HUDEP-2 (cell line): ENCODE results near the gene FGF1.

Experiments used
- DNase-seq, 76 experiments: peaks; one replicate each; lab custom pipeline; 2025; ENCODE audit not compliant: unreplicated experiment in 76 of 76; lab: John Stamatoyannopoulos, UW

The FGF1 gene

DNA sequence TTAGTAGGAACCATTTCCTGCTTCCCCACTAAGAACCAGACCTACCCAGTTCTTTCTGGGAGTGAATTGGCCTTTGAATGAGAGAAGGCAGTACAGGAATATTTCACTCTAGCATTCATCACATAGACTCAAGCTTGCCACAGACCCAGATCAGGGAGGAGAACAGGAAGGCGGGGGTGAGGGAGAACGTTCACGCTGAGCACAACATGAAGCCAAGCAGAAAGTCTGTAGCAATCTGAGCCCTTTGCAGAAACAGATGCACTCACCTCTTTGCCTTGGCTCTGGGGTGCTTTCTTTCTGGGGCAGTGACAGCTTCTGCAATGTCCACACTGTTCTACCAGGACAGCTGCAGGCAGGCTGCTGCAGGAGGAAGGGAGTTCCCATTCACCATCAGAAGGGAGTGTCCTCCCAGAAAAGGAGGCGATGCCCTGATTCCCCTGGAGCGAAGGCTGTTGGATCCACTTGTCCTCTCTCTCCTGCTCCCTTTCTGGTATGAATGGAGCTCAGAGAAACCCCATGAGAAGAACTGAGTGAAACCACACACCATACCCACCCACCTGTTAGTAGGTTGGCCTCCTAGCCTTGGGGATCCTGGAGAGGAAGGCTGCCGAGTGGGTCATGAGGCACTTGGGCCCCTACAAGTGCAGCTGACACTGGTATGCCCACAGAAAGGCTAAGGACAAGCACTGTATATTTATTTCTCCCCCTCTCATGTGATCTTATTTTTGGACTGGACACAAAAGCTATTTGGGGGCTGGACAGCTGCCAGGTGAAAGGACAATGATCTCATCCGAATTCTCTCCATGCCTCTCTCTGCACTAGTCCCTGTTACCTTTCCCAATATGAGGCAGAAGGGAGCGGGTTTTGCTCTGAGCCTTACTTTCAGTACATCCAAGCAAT is 11.7 kb upstream of the FGF1 start:
- no peak for DNase-seq

DNA sequence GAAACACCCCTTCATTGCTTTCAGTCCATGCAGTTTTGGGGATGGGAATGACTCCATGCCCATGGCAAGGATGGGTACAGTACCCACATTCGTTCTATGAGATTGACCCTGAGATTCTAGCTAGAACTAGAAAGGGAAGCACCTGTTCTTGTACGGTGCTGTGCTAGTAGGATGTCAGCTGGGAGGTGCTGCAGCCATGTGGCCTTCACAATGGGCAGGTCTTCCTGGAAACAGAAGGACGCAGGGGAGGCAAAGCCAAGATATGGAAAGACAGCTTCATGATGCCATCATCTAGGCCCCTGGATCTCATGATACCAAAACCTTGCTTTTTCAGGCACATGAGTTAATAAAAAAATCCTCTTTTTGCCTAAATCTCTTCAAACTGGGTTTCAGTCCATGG is 10.5 kb upstream of the FGF1 start:
- DNase-seq, result no peak

DNA sequence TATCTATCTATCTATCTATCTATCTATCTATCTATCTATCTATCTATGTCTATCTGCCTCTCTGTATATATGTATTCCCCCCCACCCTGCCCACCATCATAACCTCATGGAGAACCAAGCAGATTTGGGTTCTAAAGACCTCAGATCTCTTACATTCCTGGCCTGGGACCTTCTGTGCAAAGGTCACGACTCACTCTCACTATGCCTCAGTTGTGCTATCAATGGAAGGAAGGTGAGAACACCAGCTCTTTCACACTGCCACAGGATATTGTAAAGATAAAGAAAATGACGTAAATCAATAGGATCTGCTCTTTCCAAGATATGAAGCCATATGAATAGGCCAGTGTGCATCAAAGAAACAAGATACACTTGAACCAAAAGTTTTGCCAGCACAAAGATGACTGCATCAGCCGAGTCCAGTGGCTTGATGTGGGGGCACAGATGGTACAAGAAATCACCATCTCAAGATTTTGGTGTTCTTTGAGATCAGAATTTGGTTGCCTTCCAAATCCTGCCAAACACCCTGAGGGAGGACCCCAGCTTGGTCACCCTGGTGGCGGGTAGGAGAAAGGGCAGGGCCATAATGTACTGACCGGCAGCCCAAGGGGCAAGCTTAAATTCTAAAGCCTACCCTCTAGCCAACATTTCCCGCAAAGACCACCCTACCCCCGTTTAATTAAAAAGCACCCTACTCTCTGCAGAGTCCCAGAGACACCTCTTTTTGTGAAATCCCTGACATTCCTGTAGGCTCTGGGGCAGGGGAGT is 8.4 kb upstream of the FGF1 start:
- DNase-seq, result no peak

DNA sequence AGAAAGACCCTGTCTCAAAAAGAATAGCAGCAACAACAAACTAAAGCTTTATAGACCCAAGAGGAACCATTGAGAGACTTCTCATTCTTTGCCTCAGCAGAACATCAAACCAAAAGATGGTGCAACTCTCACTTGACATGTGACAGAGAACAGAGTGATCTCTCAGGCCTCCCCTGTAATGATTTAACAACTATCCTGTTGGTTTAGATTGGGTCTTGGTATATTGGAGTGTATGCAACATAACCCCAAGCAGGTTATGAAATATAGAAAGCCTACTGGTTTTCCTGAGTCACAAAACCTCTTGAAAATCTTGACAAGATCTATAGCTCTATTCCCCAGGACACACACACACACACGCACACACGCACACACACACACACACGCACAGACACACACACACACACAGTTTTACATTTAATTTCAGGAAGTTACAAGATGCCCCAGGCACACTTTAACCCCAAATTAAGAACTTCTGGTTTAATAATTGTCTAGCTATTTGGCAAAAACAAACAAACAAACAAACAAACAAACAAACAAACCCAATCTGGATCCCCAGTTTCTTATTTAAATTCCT is 6.5 kb upstream of the FGF1 start:
- no peak for DNase-seq

DNA sequence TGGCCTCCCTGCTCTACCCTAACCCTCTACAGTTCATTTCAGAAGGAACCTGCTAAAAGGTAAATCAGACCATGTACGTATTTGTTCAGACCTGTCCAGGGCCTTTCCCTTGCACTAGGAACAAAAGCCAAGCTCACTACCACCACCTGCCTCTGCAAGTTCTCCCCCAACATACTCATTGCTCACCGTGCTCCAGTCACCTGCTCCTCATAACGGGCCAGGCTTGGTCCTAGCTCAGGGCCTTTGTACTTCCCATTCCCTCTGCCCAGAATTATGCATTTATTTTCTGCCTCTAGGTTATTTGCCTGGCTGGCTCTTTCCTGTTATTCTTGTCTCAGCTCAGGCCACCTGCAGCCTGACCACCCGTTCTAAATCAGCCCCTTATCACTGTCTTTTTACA is 4.8 kb upstream of the FGF1 start:
- no peak for DNase-seq

GRCh38 chr5:142689081-142689480 is 3.2 kb upstream of the FGF1 start:
- DNase-seq, result no peak

DNA sequence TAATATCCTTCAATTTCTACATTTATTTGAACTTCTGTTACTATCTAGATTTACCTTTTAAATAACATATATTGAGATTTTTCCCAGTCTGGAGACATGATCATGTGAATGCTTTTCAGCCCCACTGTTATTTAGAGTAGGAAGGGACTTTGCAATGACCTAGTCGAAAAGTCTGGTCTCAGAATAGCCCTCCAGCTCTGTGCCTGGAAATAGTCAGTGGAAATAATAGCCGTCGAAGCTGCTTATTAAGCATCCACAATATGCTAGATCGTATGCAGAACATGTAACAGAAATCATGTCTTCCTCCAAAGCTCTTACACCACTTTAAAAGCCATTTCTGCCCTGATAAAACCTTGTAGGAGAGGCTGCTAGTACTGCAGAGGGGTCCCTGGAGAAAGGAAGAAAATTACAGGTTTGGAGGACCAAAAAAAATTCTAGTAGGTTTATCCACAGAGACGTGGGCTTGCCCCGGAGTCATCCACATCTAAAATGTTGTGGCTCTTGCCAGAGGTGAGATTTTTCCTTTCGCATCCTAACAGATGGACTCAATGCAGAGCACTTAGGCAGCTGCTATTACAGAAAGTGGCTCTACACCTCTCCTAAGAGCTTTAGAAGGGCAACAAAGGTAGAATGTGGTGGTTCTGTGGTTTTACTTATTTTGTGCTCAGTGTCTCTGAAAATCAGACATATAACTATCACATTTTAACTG is 2.5 kb upstream of the FGF1 start:
- no peak for DNase-seq

GRCh38 chr5:142686968-142687367 is 1.1 kb upstream of the FGF1 start:
- no peak for DNase-seq

DNA sequence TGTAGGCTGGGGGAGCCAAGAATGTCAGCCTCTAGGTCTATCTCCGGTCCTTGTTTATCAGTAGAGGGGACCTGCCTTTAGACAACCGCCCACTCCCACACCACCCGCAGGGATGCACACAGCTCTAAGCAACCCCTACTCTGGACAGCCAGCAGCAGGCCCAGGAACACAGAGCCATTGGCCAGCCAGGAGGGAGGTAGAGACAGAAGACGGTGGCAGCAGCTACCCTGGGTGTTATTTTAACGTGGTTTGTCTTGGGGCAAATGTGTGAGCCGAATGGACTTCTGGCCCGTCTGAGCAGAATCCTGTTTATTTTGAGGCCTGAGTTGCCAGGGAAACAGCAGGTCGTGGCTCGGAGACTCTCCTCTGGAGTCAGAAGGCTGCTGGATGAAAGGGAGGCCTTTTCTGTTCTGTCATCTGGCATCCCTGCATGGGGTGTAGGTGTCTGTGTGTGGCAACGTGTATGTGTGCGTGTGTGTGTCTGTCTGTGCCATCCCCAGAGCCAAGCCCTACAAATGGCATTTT is 382 bp upstream of the FGF1 start:
- DNase-seq, result no peak

DNA sequence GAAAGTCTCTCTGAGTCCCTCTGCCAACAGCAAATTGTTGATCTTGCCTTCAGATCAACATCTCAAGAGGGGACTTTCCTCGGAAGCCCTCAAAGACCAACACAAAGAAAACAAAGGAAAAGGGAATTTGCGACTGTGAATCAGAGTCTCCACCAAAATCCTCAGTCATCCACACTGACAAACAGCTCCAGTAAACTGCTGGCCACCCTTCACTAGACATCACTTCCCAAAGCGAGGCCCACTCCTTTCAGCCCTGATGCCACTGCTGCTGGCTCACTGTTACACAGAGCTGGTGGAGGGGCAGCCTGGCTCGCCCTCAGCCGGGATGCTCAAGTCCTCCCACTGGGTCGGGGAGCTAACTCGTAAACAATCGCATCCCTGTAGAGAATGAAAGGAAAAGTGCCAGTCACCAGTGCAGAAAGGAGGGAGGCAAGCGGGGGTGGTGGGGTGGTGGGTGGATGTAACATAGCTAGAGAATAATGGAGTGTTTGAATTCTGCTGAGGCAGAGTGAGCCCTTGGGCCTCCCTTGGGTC is 1.3 kb downstream of the FGF1 start:
- DNase-seq, result no peak

DNA sequence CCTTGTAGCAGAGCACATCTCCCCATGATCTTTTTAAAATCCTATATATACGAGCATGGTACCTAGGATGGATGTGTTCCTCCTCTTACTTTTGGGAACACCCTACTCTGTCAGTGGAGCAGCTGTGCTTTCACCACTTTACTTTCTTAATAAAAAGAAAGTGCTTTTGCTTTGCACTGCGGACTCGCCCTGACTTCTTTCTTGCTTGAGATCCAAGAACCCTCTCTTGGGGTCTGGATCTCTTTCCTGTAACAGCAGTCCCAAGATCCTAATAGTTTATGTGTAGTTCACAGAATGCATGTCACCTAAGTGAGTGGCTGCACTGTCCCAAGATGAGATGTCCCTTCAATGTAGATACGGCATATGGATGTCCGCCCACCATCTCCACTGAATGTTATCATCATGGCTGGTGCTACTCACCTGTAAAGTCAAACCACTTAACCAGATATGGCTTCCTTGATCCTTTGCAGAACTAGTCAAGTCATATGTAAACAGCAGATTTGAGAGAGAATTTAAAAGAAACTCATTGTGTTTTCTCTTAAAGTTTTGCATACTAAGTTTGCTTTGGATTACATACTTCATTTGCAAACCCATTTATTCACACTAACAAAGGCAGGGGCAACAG is 1.9 kb downstream of the FGF1 start:
- no peak for DNase-seq

DNA sequence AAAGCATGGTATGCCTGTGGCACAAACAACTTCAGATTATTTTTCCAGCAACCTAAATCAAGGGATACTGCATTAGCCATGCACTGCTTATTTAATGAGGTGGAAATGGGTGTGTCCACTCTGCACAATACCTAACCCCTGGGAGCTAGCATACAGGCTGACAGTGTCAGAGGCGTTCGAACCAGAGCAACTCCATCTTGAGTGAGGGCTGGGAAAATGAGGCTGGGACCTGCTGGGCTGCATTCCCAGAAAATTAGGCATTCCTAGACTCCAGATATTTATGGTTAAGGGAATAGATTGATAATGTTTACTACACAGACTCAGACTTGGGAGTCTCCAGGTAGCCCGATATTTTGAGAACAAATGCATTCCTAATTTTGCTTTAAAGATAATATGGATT is 2.8 kb downstream of the FGF1 start:
- DNase-seq, result no peak

- DNase-seq, result no peak
These were observed 5.2 kb downstream of the FGF1 start for GRCh38 chr5:142680605-142681259.

DNA sequence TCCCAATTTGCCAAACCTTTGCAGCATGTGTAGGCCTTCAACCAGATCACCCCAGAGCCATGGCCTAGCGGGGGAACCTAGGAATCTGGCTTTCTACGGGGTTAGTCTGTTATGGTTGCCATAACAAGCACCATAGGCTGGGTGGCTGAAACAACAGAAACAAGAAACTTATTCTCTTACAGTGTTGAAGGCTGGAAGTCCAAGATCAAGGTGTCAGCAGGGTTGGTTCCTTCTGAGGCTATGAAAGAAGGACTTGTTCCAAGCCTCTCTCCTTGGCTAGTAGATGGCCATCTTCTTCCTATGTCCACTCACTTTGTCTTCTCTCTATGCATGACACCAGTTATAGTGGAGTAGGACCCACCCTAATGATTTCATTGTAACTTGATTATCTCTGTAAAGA is 6.1 kb downstream of the FGF1 start:
- DNase-seq, result no peak

- DNase-seq, result no peak
These were observed 7.4 kb downstream of the FGF1 start for GRCh38 chr5:142678529-142678928.

- no peak for DNase-seq
These were observed 8.7 kb downstream of the FGF1 start for GRCh38 chr5:142677198-142677597.

- no peak for DNase-seq
These were observed 9.6 kb downstream of the FGF1 start for GRCh38 chr5:142676318-142676717.

- no peak for DNase-seq
These were observed 11.1 kb downstream of the FGF1 start for GRCh38 chr5:142674531-142675469.

DNA sequence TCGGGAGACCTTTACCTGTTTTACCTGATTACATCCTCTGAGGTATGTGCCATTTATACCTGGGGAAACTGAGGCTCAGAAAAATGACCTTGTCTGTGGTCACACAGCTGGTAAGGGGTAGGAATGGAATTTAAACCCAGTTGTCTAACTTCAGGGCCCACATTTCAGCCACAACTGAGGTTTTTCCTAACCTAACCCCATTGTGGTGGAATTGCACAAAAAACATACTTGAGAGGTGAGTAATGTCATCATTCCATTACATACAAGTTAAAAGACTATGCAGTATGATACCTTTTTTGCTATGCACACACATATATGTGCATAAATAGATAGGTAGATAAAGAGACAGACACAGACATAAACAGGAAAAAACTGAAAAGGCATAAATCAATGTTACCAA is 14.1 kb downstream of the FGF1 start:
- DNase-seq, result no peak
